GM12864 (cell line): ENCODE measurements around the gene TRIM56.
"Not testable (repeated sequence)": the region's sequence is repeated elsewhere in the genome, so short reads cannot be mapped to it uniquely, and the experiment has no call there.

Source experiments
- DNase-seq: peaks from one replicate; pipeline ENCODE4 v3.0.0-alpha.2; 2011; ENCODE audit warnings: low read depth
- H3K4me3 ChIP-seq: 2 replicates; pipeline ENCODE4 v1.5.1; 2011; ENCODE audit warnings: mild to moderate bottlenecking, low read depth, low read length, control low read depth
- TF ChIP-seq, protein P1 (sequence below): IDR thresholded peaks from 2 replicates; pipeline ENCODE4 v1.5.1; 2011; ENCODE audit warnings: low read depth, mild to moderate bottlenecking, moderate library complexity, low read length, control low read depth, inconsistent platforms; ENCODE audit errors: missing control alignments

Gene TRIM56

DNA sequence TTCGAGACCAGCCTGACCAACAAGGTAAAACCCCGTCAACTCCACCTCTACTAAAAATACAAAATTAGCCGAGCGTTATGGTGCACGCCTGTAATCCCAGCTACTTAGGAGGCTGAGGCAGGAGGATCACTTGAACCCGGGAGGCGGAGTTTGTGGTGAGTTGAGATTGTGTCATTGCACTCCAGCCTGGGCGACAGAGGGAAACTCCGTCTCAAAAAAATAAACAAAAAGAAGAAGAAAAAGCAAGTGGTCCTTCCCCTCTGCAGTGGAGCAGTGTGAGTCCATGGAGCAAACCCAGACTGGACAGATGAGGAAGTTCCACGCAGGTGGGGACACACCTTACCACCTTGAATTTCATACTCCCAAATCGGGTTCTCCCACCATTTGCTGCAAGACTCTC is 28.6 kb downstream of the TRIM56 start:
- H3K4me3 ChIP-seq, result no peak overlapping the region
- no peak for DNase-seq
- TF ChIP-seq, protein P1, sequence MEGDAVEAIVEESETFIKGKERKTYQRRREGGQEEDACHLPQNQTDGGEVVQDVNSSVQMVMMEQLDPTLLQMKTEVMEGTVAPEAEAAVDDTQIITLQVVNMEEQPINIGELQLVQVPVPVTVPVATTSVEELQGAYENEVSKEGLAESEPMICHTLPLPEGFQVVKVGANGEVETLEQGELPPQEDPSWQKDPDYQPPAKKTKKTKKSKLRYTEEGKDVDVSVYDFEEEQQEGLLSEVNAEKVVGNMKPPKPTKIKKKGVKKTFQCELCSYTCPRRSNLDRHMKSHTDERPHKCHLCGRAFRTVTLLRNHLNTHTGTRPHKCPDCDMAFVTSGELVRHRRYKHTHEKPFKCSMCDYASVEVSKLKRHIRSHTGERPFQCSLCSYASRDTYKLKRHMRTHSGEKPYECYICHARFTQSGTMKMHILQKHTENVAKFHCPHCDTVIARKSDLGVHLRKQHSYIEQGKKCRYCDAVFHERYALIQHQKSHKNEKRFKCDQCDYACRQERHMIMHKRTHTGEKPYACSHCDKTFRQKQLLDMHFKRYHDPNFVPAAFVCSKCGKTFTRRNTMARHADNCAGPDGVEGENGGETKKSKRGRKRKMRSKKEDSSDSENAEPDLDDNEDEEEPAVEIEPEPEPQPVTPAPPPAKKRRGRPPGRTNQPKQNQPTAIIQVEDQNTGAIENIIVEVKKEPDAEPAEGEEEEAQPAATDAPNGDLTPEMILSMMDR, result no peak

DNA sequence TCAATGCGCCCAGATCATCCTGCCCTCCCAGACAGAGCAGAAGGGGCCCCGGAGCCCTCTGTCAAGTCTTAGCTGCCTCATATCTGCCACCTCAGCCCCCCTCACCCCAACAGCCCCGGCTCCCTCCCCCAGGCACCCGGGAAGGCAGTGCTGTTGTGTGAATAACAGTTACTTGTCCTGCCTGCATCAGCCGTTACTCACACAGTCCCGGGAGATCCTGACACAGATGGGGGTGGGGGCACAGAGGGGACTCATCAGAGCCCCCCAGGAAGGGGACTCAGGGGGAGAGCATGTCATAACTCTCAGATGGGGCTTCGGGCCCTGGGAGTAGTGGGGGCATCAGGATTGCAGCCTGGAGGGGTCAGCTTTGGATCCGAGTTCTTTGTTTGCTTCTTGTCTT is 29.2 kb downstream of the TRIM56 start:
- no peak for DNase-seq
- no peak overlapping the region for H3K4me3 ChIP-seq
- TF ChIP-seq, protein P1, result no peak

DNA sequence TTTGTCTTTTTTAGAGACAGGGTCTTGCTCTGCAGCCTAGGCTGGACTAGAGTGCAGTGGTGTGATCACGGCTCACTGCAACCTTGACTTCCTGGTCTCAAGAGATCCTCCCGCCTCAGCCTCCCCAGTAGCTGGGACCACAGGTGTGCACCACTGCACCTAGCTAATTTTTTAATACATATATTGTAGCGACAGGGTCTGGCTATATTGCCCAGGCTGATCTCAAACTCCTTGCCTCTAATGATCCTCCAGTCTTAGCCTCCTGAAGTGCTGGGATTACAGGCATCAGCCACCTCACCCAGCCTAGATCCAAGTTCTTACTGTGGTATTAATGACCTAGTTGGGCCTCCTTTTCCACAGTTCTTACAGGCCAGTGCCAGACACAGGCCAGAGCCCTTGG is 29.9 kb downstream of the TRIM56 start:
- TF ChIP-seq, protein P1, result no peak
- H3K4me3 ChIP-seq, result no peak overlapping the region
- DNase-seq, result no peak

DNA sequence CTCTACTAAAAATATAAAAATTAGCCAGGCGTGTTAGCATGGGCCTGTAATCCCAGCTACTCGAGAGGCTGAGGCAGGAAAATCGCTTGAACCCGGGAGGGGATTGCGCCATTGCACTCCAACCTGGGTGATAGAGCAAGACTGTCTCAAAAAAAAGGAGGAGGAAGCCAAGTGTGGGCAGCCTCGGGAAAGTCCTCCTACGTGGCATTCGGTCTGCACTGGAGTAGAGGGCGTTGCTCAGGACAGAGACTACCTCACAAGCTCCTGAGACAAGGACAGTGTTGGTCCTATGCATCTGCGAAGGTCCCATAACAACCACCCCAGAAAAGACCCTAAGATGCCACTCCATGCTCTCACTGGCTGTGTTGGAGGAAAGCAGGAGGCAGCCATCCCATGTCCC is 31.6 kb downstream of the TRIM56 start:
- DNase-seq, result no peak
- TF ChIP-seq, protein P1, result no peak

DNA sequence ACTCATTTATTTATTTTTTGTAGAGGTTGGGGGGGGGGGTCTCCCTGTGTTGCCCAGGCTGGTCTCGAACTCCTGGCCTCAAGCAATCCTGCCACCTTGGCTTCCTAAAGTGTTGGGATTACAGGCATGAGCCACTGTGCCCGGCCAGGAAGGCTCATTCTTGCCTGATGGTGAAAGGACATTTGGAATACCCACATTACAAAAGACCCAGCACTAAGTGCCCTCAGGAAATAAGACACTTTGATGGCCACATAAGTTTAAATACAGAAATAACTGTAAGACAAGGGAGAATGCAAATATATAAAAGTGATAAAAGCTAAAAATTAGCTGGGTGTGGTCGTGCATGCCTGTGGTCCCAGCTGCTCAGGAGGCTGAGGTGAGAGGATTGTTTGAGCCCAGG is 33.6 kb downstream of the TRIM56 start:
- TF ChIP-seq, protein P1, result no peak
- no peak for DNase-seq

More for the DNA sequence above, 31.6 kb downstream of the TRIM56 start:
- no peak overlapping the region for H3K4me3 ChIP-seq

DNA sequence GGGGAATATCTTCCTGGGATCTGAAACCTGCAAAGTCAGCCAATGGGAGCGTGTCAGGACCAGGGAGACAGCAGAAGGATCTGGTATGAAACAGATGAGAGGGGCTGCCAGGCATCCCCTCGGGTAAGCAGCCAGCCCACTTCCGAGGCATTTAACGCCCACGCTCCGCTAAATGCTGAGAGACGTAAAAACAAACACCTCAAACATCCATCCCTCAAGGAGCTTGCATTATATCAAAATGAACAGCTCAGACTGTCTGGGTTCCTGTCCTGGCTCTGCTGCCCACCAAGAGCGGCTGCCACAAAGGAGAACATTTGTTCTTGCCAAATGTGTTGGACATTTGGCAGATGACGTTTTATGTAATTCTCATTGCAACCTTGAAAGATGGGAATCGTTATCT is 34.6 kb downstream of the TRIM56 start:
- DNase-seq, result no peak
- TF ChIP-seq, protein P1, result no peak
- no peak overlapping the region for H3K4me3 ChIP-seq

More for the DNA sequence above, 33.6 kb downstream of the TRIM56 start:
- no peak overlapping the region for H3K4me3 ChIP-seq

DNA sequence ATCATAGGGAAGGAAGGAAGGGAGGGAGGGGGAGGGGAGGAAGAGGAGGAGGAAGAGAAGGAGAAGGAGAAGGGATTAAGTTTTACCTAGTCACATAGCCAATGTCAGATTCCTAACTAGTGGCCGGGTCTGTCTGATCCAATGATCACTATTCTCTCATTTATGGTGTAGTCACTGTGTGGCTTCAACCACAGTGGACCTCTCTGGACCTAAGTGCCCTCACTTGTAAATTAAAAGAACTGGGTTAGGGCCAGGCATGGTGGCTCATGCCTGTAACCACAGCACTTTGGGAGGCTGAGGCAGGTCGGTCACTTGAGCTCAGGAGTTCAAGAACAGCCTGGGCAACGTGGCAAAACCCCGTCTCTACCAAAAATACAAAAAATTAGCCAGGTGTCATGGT is 35.0 kb downstream of the TRIM56 start:
- H3K4me3 ChIP-seq, result no peak overlapping the region
- TF ChIP-seq, protein P1, result no peak
- DNase-seq, result no peak

DNA sequence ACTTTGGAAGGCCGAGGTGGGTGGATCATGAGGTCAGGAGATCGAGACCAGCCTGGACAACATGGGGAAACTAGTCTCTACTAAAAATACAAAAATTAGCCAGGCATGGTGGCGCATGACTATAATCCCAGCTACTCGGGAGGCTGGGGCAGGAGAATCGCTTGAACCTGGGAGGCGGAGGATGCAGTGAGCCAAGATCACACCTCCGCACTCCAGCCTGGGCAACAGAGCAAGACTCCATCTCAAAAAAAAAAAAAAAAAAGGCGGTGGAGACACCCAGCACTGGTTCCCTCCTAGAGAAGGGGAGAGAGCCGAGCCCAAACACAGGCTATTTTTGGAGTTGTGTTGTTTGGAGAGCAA is 36.3 kb downstream of the TRIM56 start:
- peak overlapping the region; percentile 49; the same call in 1 of the 2 replicates for H3K4me3 ChIP-seq
- not testable (repeated sequence) for DNase-seq
